Hindlimb muscle (tissue), 1 donor: ENCODE data around the gene ARHGAP8. TPM values are rescaled to one million over a fixed set of nuclear protein-coding genes. Genes with fewer than 3 reads are reported as not detected.
A peak's percentile ranks its signal among the peaks of the same experiment; 100 is the strongest.
"Not testable (repeated sequence)": the region's sequence is repeated elsewhere in the genome, so short reads cannot be mapped to it uniquely, and the experiment has no call there.

Experiments used
- DNase-seq: peaks from one replicate; pipeline ENCODE4 v3.0.0-alpha.2; 2013
- polyA plus RNA-seq: library from polyadenylated mRNA; unstranded; fragments of 120-200 nt; gene quantifications from one replicate; pipeline ENCODE4 v1.2.1, GENCODE V29; 2013; ENCODE audit not compliant: insufficient read length

Gene ARHGAP8
- polyA plus RNA-seq, 1 donor, result 0.99 TPM

GRCh38 chr22:44739666-44740065 is 12.7 kb upstream of the ARHGAP8 start:
- not testable (repeated sequence) for DNase-seq

GRCh38 chr22:44740307-44740706 is 12.1 kb upstream of the ARHGAP8 start:
- no peak for DNase-seq

- DNase-seq, result no peak
These were observed 10.4 kb upstream of the ARHGAP8 start for GRCh38 chr22:44741929-44742328.

- no peak for DNase-seq
These were observed 9.1 kb upstream of the ARHGAP8 start for GRCh38 chr22:44743247-44743646.

GRCh38 chr22:44743804-44744211 is 8.6 kb upstream of the ARHGAP8 start:
- DNase-seq, result no peak

- no peak for DNase-seq
These were observed 6.3 kb upstream of the ARHGAP8 start for GRCh38 chr22:44745853-44746789.

GRCh38 chr22:44747784-44748127 is 4.6 kb upstream of the ARHGAP8 start:
- DNase-seq, result not testable (repeated sequence)

GRCh38 chr22:44748524-44748923 is 3.9 kb upstream of the ARHGAP8 start:
- no peak for DNase-seq

GRCh38 chr22:44750481-44750880 is 1.9 kb upstream of the ARHGAP8 start:
- no peak for DNase-seq

- peak; percentile 83 for DNase-seq
These were observed 1.0 kb downstream of the ARHGAP8 start for GRCh38 chr22:44753189-44754042.

GRCh38 chr22:44754998-44755397 is 2.6 kb downstream of the ARHGAP8 start:
- DNase-seq, result no peak

- DNase-seq, result no peak
These were observed 3.0 kb downstream of the ARHGAP8 start for GRCh38 chr22:44755417-44755816.

GRCh38 chr22:44755956-44756361 is 3.6 kb downstream of the ARHGAP8 start:
- no peak for DNase-seq

- peak; percentile 57 for DNase-seq
These were observed 6.1 kb downstream of the ARHGAP8 start for GRCh38 chr22:44758344-44758973.

GRCh38 chr22:44759001-44759400 is 6.6 kb downstream of the ARHGAP8 start:
- no peak for DNase-seq

- no peak for DNase-seq
These were observed 7.3 kb downstream of the ARHGAP8 start for GRCh38 chr22:44759430-44760310.

- no peak for DNase-seq
These were observed 8.1 kb downstream of the ARHGAP8 start for GRCh38 chr22:44760476-44760875.

- DNase-seq, result no peak
These were observed 8.7 kb downstream of the ARHGAP8 start for GRCh38 chr22:44761025-44761424.

- no peak for DNase-seq
These were observed 12.0 kb downstream of the ARHGAP8 start for GRCh38 chr22:44764373-44764772.

GRCh38 chr22:44764974-44765373 is 12.6 kb downstream of the ARHGAP8 start:
- no peak for DNase-seq

- no peak for DNase-seq
These were observed 13.4 kb downstream of the ARHGAP8 start for GRCh38 chr22:44765571-44766285.
